Naive thymus-derived CD4-positive, alpha-beta T cell (primary cell): ENCODE measurements around the gene ACP6. TPM values are rescaled to one million over a fixed set of nuclear protein-coding genes. Genes with fewer than 3 reads are reported as not detected.
A peak's percentile ranks its signal among the peaks of the same experiment; 100 is the strongest.

ENCODE experiments used
- ATAC-seq: fragments of 150-1000 bp; cut with Tn5 transposase; 2 replicates; pipeline ENCODE4 v1.10.0; 2021; ENCODE audit warnings: mild to moderate bottlenecking, moderate library complexity
- CTCF ChIA-PET: fragments of 350-600 bp; sonication (Branson Sonifier 250); formaldehyde crosslinking; loops from one replicate; lab custom pipeline; 2021; ENCODE audit warnings: antibody characterized with exemption; lab: Charles Lee
- POLR2A ChIA-PET: fragments of 350-600 bp; sonication (Branson Sonifier 250); formaldehyde crosslinking; loops from one replicate; lab custom pipeline; 2021; ENCODE audit warnings: antibody characterized with exemption, inconsistent platforms; lab: Charles Lee
- DNase-seq, 9 donors: peaks; one replicate each; pipeline versions ENCODE4 v3.0.0 to v3.0.0-alpha.2; 2020 to 2022; ENCODE audit warnings: mixed read lengths in 1 of 9
- H3K27ac ChIP-seq: one replicate; pipeline ENCODE4 v1.7.0; 2013; ENCODE audit warnings: mild to moderate bottlenecking, low read depth, low read length, moderate library complexity
- H3K27me3 ChIP-seq, 2 donors: one replicate each; pipeline ENCODE4 v1.7.0; 2013; ENCODE audit warnings: low read length in 2 of 2, mild to moderate bottlenecking in 2 of 2, moderate library complexity in 2 of 2; ENCODE audit not compliant: control insufficient read depth in 2 of 2, insufficient read depth in 2 of 2
- H3K36me3 ChIP-seq, 3 experiments: 1 replicate in 2 of 3; 2 replicates in 1 of 3; pipeline ENCODE4 v1.7.0; 2013; ENCODE audit warnings: low read length in 3 of 3, mild to moderate bottlenecking in 3 of 3, moderate library complexity in 1 of 3; ENCODE audit not compliant: insufficient read depth in 3 of 3, control insufficient read depth in 2 of 3
- H3K4me1 ChIP-seq, 2 donors: one replicate each; pipeline ENCODE4 v1.7.0; 2013; ENCODE audit warnings: low read length in 2 of 2, mild to moderate bottlenecking in 2 of 2, moderate library complexity in 1 of 2; ENCODE audit not compliant: control insufficient read depth in 2 of 2, insufficient read depth in 2 of 2
- H3K4me3 ChIP-seq: 2 replicates; pipeline ENCODE4 v1.7.0; 2013; ENCODE audit warnings: mild to moderate bottlenecking, low read length
- H3K9me3 ChIP-seq, 3 experiments: 1 replicate in 2 of 3; 2 replicates in 1 of 3; pipeline ENCODE4 v1.7.0; 2013; ENCODE audit warnings: low read length in 3 of 3; ENCODE audit not compliant: control insufficient read depth in 2 of 3
- H3K27ac Mint-ChIP-seq, 9 donors: one replicate each; pipeline ENCODE4 v1.8.0; 2020 to 2022; ENCODE audit warnings: mixed read lengths in 9 of 9, mild to moderate bottlenecking in 8 of 9, moderate library complexity in 5 of 9, inconsistent platforms in 2 of 9
- H3K27me3 Mint-ChIP-seq, 5 donors: one replicate each; pipeline ENCODE4 v1.8.0; 2021 to 2022; ENCODE audit warnings: mixed read lengths in 5 of 5, mild to moderate bottlenecking in 1 of 5
- H3K36me3 Mint-ChIP-seq, 5 donors: one replicate each; pipeline ENCODE4 v1.8.0; 2020 to 2022; ENCODE audit warnings: mixed read lengths in 5 of 5, mild to moderate bottlenecking in 3 of 5, inconsistent platforms in 1 of 5
- H3K4me1 Mint-ChIP-seq, 7 donors: one replicate each; pipeline ENCODE4 v1.8.0; 2020 to 2022; ENCODE audit warnings: mixed read lengths in 7 of 7, mild to moderate bottlenecking in 3 of 7, inconsistent platforms in 1 of 7
- H3K4me3 Mint-ChIP-seq, 10 donors: one replicate each; pipeline ENCODE4 v1.8.0; 2020 to 2022; ENCODE audit warnings: mild to moderate bottlenecking in 10 of 10, mixed read lengths in 10 of 10, moderate library complexity in 6 of 10, inconsistent platforms in 2 of 10
- H3K9me3 Mint-ChIP-seq, 11 donors: one replicate each; pipeline ENCODE4 v1.8.0; 2020 to 2022; ENCODE audit warnings: mixed read lengths in 11 of 11, mild to moderate bottlenecking in 4 of 11, inconsistent platforms in 1 of 11, moderate library complexity in 1 of 11
- intact Hi-C, 2 donors: fragments of 100-400 bp; cut with micrococcal nuclease; formaldehyde crosslinking; loops; one replicate each; pipeline ENCODE4 v1.15.1; 2023
- polyA plus RNA-seq, 2 donors: library from polyadenylated mRNA; unstranded; fragments of 300-500 nt; fragmentation: Illumina TruSeq; gene quantifications; one replicate each; pipeline ENCODE4 v1.2.3, GENCODE V29; 2021
- total RNA-seq, 6 experiments: library from RNA in 5 of 6; stranded (reverse) in 5 of 6; gene quantifications; 1 replicate in 5 of 6; 2 replicates in 1 of 6; pipeline ENCODE4 v1.2.3 and lab custom pipeline; 2021 to 2026

ACP6 gene
- total and polyA plus RNA-seq, 7 experiments from 2014 or later: 7.5 to 22.4 (median 16.4) TPM

DNA sequence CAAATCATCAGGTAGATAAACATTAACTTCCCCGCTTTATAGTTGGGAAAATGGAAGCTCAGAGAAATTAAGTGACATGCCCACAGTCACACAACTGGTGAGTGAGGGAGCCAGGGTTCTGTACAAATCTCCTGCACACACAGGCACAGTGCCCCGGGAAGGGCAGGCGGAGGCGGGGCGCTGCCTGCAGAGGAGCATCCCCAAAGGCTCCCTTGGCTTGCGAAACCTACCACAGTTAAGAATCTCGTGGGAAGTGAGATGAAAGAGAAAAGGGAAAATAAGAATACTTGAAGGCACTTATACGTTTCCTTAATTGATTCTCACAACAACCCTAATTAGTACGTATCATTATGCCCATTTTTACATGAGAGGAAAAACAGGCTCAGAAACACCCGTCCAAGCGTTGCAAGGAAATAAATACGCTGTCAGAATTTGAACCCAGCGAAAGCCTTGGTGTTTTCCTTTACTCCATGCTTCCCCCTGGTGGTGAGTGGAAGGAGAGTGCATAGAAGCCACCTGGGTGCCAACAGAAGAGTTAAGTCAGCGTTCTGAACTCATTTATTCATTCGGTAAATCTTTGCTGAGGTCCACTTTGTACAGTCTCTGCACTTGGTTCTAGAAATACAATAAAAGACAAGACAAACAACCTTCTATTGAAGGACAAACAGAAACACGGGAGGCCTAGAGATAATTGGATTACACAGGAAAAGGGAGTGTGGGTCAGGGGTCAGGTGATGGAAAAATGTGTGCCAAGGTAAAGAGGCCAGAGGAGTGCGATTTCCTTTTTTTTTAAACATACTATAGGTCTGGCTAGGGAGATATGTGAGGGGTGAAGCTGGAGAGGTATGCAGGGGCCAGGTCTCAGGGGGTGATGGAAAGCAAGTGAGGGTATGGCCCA lies 28.4 kb downstream of the ACP6 start:
- H3K27ac Mint-ChIP-seq: no peak overlapping the region
- ChIA-PET POLR2A (interaction anchor here (0.8 to 1.2 kb wide), 2 partner anchors 62 to 101 kb away, joined by 3 to 4 read pairs; partner anchors contain the start of gene BCL9), CTCF (interaction anchor here (0.8 to 4.4 kb wide), 14 partner anchors 9 to 252 kb away, joined by 3 to 38 read pairs (median 4); partner anchors contain the start of gene ACP6)
- peaks cover 25 to 50% (median 37%) of the 10 kb centered on the region in 7 donors for H3K4me1 Mint-ChIP-seq
- Histone ChIP-seq H3K9me3 (no peaks in the 10 kb centered on the region), H3K27ac (no peak overlapping the region), H3K27me3 (no peaks in the 10 kb centered on the region), H3K36me3 (peaks cover 0 to 9% (median 0%) of the 10 kb centered on the region in 3 experiments), H3K4me3 (no peak overlapping the region), H3K4me1 (peaks cover 16 to 24% of the 10 kb centered on the region in 2 donors)
- H3K4me3 Mint-ChIP-seq: peak overlapping the region in 1 of 10 donors; percentile 48
- H3K9me3 Mint-ChIP-seq: no peaks in the 10 kb centered on the region
- H3K27me3 Mint-ChIP-seq: no peaks in the 10 kb centered on the region
- DNase-seq: peak in 7 of 9 donors; percentile 25 to 69 (median 58)
- ATAC-seq: peak; percentile 54
- intact Hi-C loops: loop anchor here (1.0 to 5.0 kb wide), 7 partner anchors 29 to 370 kb away; partner anchors contain the start of genes ACP6 (in 1 of the 2) and BCL9 (in 1 of the 2)
- H3K36me3 Mint-ChIP-seq: peaks cover 12 to 24% (median 16%) of the 10 kb centered on the region in 5 donors

DNA sequence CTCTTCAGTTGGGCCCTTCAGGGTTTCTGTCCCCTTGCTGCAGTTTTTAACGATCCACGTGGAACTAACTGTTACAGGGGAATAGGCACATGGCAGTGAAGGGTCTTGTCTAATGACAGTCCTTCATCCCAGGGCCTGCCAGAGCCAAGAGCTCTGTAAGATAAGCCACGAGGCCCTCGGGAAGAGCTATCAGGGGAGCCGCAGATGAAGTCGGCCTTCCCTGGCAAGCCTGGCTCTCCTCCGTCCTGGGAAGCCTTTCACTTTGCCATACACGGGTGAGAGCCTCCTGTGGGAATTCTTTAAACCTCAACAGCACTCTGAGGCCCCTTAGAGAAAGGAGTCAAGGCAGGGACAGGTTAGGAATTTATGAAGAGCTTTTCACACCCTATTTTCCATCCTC lies 29.0 kb downstream of the ACP6 start:
- DNase-seq: no peak
- peaks cover 12 to 21% (median 16%) of the 10 kb centered on the region in 5 donors for H3K36me3 Mint-ChIP-seq
- H3K4me1 ChIP-seq: peaks cover 9 to 18% of the 10 kb centered on the region in 2 donors
- no peak overlapping the region for H3K4me3 ChIP-seq
- no peaks in the 10 kb centered on the region for H3K27me3 ChIP-seq
- peaks cover 19 to 44% (median 31%) of the 10 kb centered on the region in 7 donors for H3K4me1 Mint-ChIP-seq
- H3K27me3 Mint-ChIP-seq: no peaks in the 10 kb centered on the region
- POLR2A ChIA-PET: interaction anchor here (0.6 to 1.2 kb wide), 2 partner anchors 19 to 100 kb away, joined by 3 to 4 read pairs; partner anchors contain the start of gene BCL9
- no peaks in the 10 kb centered on the region for H3K9me3 Mint-ChIP-seq
- H3K36me3 ChIP-seq: peaks cover 0 to 9% (median 0%) of the 10 kb centered on the region in 3 experiments
- H3K4me3 Mint-ChIP-seq: no peak overlapping the region
- intact Hi-C loops: loop anchor here (1.0 to 5.0 kb wide), 7 partner anchors 30 to 369 kb away; partner anchors contain the start of genes ACP6 (in 1 of the 2) and BCL9 (in 1 of the 2)
- H3K27ac ChIP-seq: no peak overlapping the region
- no peak for ATAC-seq
- no peak overlapping the region for H3K27ac Mint-ChIP-seq
- H3K9me3 ChIP-seq: no peaks in the 10 kb centered on the region
- CTCF ChIA-PET: interaction anchor here (0.5 to 4.4 kb wide), 16 partner anchors 8 to 253 kb away, joined by 3 to 38 read pairs (median 3); partner anchors contain the start of gene ACP6

GRCh38 chr1:147640553-147641165 lies 29.7 kb downstream of the ACP6 start:
- intact Hi-C loops: loop anchor here (1.0 to 5.0 kb wide), 11 partner anchors 22 to 368 kb away; partner anchors contain the start of genes ACP6 (in 2 of the 2) and BCL9 (in 1 of the 2)
- ChIA-PET POLR2A (interaction anchor here (0.6 to 1.2 kb wide), 2 partner anchors 19 to 100 kb away, joined by 3 to 4 read pairs; partner anchors contain the start of gene BCL9), CTCF (interaction anchor here (0.5 to 4.4 kb wide), 16 partner anchors 8 to 253 kb away, joined by 3 to 38 read pairs (median 3); partner anchors contain the start of gene ACP6)
- Histone ChIP-seq H3K36me3 (peaks cover 0 to 9% (median 0%) of the 10 kb centered on the region in 3 experiments), H3K27me3 (no peaks in the 10 kb centered on the region), H3K27ac (no peak overlapping the region), H3K4me1 (peaks cover 3 to 11% of the 10 kb centered on the region in 2 donors), H3K9me3 (no peaks in the 10 kb centered on the region), H3K4me3 (no peak overlapping the region)
- Mint-ChIP-seq H3K27ac (peak overlapping the region in 3 of 9 donors; percentile 13 to 60 (median 27)), H3K4me3 (peak overlapping the region in 2 of 10 donors; percentile 43 to 48), H3K9me3 (no peaks in the 10 kb centered on the region), H3K4me1 (peaks cover 13 to 40% (median 25%) of the 10 kb centered on the region in 7 donors), H3K27me3 (no peaks in the 10 kb centered on the region), H3K36me3 (peaks cover 13 to 24% (median 18%) of the 10 kb centered on the region in 5 donors)
- ATAC-seq (peak; percentile 100), DNase-seq (peak; percentile 51 to 77 (median 67))

DNA sequence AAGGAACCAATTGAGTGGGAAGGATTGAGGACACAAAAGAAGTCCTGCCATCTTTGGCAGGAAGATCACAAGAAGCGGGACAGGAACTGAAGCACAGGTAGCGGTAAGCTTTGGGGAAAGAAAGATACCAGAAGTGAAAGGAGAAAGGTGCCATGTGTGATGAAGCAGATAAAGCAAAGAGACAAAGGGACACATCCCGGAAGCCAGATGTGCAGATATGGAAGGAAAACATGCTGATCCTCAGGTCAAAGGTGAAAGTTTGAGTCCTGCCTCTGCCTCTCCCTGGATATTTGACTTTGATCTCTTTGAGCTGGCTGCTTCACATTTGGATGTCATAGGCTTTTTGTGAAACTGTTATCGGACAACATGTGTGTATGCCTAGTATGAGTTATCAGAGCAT lies 34.0 kb downstream of the ACP6 start:
- Histone ChIP-seq H3K4me1 (peaks cover 3 to 5% of the 10 kb centered on the region in 2 donors), H3K27ac (no peak overlapping the region), H3K27me3 (no peaks in the 10 kb centered on the region), H3K9me3 (no peaks in the 10 kb centered on the region), H3K36me3 (no peaks in the 10 kb centered on the region), H3K4me3 (no peak overlapping the region)
- Mint-ChIP-seq H3K27me3 (no peaks in the 10 kb centered on the region), H3K4me1 (peaks cover 0 to 28% (median 7%) of the 10 kb centered on the region in 7 donors), H3K9me3 (no peaks in the 10 kb centered on the region), H3K27ac (no peak overlapping the region), H3K36me3 (peaks cover 0 to 17% (median 10%) of the 10 kb centered on the region in 5 donors), H3K4me3 (no peak overlapping the region)
- intact Hi-C loops: no loop called here
- ChIA-PET POLR2A (no interaction called here), CTCF (interaction anchor here (1.0 kb wide), 1 partner anchor 140 kb away, joined by 3 read pairs; no protein-coding TSS in a partner anchor)
- DNase-seq (no peak), ATAC-seq (no peak)

GRCh38 chr1:147635342-147635741 lies 35.0 kb downstream of the ACP6 start:
- ChIA-PET POLR2A (interaction anchor here (0.6 kb wide), 1 partner anchor 225 kb away, joined by 3 read pairs; no protein-coding TSS in a partner anchor), CTCF (interaction anchor here (1.3 kb wide), 1 partner anchor 118 kb away, joined by 6 read pairs; no protein-coding TSS in a partner anchor)
- ATAC-seq (peak; percentile 68), DNase-seq (no peak)
- Histone ChIP-seq H3K4me1 (no peaks in the 10 kb centered on the region), H3K36me3 (no peaks in the 10 kb centered on the region), H3K27me3 (no peaks in the 10 kb centered on the region), H3K9me3 (no peaks in the 10 kb centered on the region), H3K4me3 (no peak overlapping the region), H3K27ac (no peak overlapping the region)
- no peaks in the 10 kb centered on the region for H3K9me3 Mint-ChIP-seq
- H3K4me3 Mint-ChIP-seq: no peak overlapping the region
- H3K36me3 Mint-ChIP-seq: peaks cover 0 to 17% (median 10%) of the 10 kb centered on the region in 5 donors
- H3K4me1 Mint-ChIP-seq: peaks cover 0 to 28% (median 4%) of the 10 kb centered on the region in 7 donors
- H3K27me3 Mint-ChIP-seq: no peaks in the 10 kb centered on the region
- H3K27ac Mint-ChIP-seq: peak overlapping the region in 1 of 9 donors; percentile 3
- intact Hi-C loops: no loop called here
